Bladder microvascular endothelial cell (primary cell): Measurements from ENCODE around the gene SSH2. TPM values are rescaled to one million over a fixed set of nuclear protein-coding genes. Genes with fewer than 3 reads are reported as not detected.

ENCODE experiments used
- total RNA-seq: library from RNA; depleted of rRNA; stranded (reverse); fragments of >200 nt; gene quantifications from 2 replicates; pipeline ENCODE4 v1.2.3, GENCODE V29; 2014

Gene SSH2
- 13.9 and 32.2 TPM in 2 replicates for total RNA-seq

GRCh38 chr17:29929533-29930408, at the start of gene SSH2:
Gene SSH2 (minus strand): TSS chr17:29930228. CDS start chr17:29930000, 228 bp downstream.

DNA sequence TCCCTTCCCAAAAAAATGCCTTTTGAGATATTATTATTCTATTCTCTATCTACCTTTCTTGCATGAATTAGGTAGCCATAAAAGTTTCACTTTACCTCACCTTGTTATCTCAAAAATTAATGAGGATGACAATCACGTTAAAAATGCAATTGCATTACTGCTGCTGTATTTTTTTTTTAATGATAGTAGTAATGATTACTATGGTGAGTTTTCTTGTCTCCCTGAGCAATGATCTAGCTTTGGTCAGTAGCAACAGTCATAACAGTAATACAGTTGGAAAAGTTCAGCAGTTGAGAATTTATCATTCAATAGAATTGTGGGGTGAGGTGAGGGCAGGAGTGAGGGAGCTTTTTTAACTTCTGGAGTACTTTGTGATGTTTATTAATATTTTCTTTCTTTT, 11.3 kb upstream of the SSH2 start, which contains the start of gene EFCAB5:
TSS of gene EFCAB5 (plus strand) at position 301 of the 400 bp plus-strand sequence. CDS start 163 bp downstream, outside the sequence.

DNA sequence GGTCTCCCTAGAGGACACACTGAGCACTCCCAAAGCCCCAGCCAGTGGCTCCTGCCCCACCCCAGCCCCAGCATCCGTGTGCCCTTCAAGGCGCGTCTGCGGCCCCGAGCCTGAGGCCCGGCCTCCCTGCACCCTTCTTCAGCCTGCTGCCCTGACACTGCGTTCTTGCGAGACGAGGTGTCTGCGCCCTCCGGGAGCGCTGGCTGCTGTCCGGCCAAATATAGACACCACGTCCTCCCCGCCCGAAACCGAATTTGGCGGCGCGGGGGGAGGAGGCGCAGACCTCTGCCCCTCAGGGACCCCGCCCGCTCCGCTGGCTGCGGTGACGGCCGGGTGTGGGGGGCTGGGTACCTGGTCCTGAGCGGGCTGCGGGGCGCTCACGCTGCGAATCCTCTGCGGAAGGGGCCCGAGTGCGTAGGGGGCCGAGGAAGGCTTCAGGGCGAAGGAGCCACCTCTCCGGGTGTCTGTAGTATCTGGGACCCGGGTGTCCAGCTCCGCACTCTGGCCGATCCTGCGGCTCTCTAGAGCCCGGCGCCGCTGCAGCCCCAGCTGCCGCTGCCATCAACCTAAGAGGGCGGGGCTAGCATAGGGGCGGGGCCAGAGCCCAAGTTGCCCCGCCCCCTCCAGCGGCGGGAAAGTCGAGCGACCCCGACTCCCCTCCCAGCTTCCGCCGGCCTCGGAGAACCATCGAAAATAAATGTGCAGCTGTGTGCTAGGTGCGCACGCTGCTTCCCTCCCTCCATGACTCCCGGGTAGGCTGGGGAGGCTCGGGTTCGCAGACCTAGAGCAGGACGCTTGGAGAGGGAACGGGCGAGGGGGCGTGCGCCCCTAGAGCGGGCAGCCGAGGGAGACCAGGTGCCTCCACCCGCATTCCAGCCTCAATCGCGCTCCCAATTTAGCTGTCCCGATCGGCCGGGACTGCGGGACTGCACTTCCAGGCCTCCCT, 307.4 kb downstream of the SSH2 start, which contains the start of gene CORO6:
TSS of gene CORO6 (minus strand) at position 576 of the 946 bp plus-strand sequence. CDS start 1,491 bp downstream, outside the sequence.

GRCh38 chr17:29592850-29593551, 337.0 kb downstream of the SSH2 start, which contains the start of gene ANKRD13B:
Gene ANKRD13B (plus strand): TSS chr17:29593132. CDS start chr17:29593622, 490 bp downstream.

DNA sequence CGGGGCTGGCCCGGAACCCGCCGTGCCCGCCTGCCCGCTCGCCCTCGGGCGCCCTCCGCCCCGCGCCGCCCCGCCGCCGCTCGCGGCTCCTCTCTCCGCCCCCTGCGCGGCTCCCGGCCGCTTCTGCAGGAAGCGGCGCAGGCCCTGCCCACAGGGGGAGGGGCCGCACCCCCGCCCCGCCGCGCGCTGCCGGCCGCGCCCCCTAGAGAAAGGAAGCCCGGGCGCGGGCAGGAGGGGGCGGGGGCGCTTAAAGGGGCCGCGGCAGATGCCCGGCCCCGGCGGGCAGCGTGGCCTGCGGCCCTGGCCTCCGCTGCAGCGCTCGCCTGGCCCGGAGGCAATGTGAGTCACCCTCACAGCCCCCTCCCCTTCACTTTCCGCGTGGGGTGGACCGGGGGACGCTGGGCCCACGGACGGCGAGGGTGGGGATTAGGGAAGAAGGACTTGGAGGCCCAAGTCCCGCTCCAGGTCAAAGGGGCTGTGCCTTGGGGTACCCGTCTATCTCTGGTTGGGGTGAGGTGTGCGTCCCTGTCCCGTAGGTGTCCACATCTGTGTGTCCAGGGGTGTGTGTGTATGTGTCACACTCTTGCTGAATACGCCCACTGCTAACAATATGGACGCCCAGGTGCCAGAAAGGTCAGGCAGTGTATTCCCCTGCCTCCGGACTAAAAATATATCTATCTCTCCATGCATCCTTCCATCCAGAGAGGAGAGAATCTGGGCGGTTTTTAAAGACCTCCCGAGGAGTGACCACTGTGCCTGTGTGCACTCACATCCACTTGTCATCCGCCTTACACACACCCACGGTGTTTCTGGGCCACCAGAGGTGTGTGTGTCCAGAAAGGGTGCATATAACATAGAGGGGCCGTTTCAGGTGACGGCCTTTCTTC, 340.3 kb downstream of the SSH2 start, which contains the start of gene GIT1:
TSS of gene GIT1 (minus strand) at position 125 of the 887 bp plus-strand sequence. CDS start 270 bp downstream, outside the sequence.

Other genes starting within 250 kb of the SSH2 start
- 0.32 and 1.1 TPM in 2 replicates for gene EFCAB5, start 11.4 kb upstream of the SSH2 start, total RNA-seq
- gene NSRP1, start 186.6 kb upstream of the SSH2 start, total RNA-seq, result 8.3 and 13.8 TPM in 2 replicates